Lower leg skin (tissue), 4 donors: ENCODE results near the gene FAM78A. TPM values are rescaled to one million over a fixed set of nuclear protein-coding genes. Genes with fewer than 3 reads are reported as not detected.
A peak's percentile ranks its signal among the peaks of the same experiment; 100 is the strongest.

Experiments
- DNase-seq, 2 donors: peaks; one replicate each; pipeline ENCODE4 v3.0.0-alpha.2; 2019; ENCODE audit warnings: low spot score in 2 of 2
- H3K4me3 ChIP-seq: fragments of 200-600 bp; sonication (generic); 2 replicates; pipeline ENCODE4 v1.5.1; 2017; ENCODE audit warnings: mild to moderate bottlenecking, low read depth; ENCODE audit not compliant: poor library complexity, severe bottlenecking
- CTCF ChIP-seq, 3 donors: fragments of 450-650 bp; IDR thresholded peaks; one replicate each; pipeline ENCODE4 v1.5.1; 2016; ENCODE audit warnings: antibody characterized with exemption in 3 of 3, mild to moderate bottlenecking in 3 of 3, moderate library complexity in 2 of 3
- POLR2A ChIP-seq, 2 donors: fragments of 450-650 bp; IDR thresholded peaks; one replicate each; pipeline ENCODE4 v1.6.1; 2016 to 2017; ENCODE audit warnings: antibody characterized with exemption in 2 of 2, mild to moderate bottlenecking in 1 of 2, moderate library complexity in 1 of 2
- WGBS, 2 donors: methylation state at CpG; one replicate each; pipeline ENCODE4 v1.1.5; 2018; 5-methylcytosine and 5-hydroxymethylcytosine counted together
- intact Hi-C: fragments of 100-400 bp; cut with DNase I; formaldehyde crosslinking; loops from one replicate; pipeline ENCODE4 v1.15.0; 2023; ENCODE audit warnings: low total_unique reads
- total RNA-seq, 4 donors: library from RNA; depleted of rRNA; stranded (reverse); fragments of >200 nt; gene quantifications; one replicate each; pipeline ENCODE4 v1.1.0, GENCODE V29; 2016

The FAM78A gene
- total RNA-seq, 4 donors from 2014 or later = 0.55 to 1.7 (median 1.2) TPM

GRCh38 chr9:131236161-131236560, 40.1 kb downstream of the FAM78A start:
- intact Hi-C loops = no loop called here
- no peak overlapping the region for H3K4me3 ChIP-seq
- DNase-seq = no peak
- TF ChIP-seq CTCF (IDR thresholded peaks at IDR 0.05) (no peak), POLR2A (IDR thresholded peaks at IDR 0.05) (no peak)
- 83 to 96% methylated on average over 8 of the region's 8 CpGs for WGBS, 2 donors

DNA sequence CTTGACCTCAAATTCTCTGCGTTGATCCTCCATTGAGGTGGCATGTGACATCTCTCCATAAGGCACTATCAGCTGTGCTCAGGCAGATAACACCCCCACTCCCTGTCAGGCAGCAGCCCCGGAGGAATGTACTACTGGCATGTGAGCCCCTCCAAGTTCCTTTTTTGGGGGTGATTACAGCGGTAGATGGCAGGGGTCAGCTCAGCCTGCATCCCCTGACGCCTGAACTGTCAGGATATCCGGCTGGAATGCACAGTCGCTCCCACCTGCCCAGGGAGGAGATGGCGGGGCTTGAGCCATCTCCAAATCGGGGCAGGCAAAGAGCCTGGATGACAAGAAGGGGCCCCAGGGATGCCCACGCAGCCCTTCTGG, 40.8 kb downstream of the FAM78A start:
- H3K4me3 ChIP-seq = no peak overlapping the region
- DNase-seq = no peak
- TF ChIP-seq POLR2A (IDR thresholded peaks at IDR 0.05) = no peak
- TF ChIP-seq CTCF (IDR thresholded peaks at IDR 0.05) = no peak
- 75 to 82% methylated on average over 7 to 9 of the region's 9 CpGs for WGBS, 2 donors
- intact Hi-C loops = no loop called here

- intact Hi-C loops = no loop called here
- TF ChIP-seq POLR2A (IDR thresholded peaks at IDR 0.05) = no peak
- no peak for TF ChIP-seq CTCF (IDR thresholded peaks at IDR 0.05)
- no peak overlapping the region for H3K4me3 ChIP-seq
- DNase-seq = no peak
- 83 to 89% methylated on average over 16 of the region's 16 CpGs for WGBS, 2 donors
Observed at GRCh38 chr9:131234799-131235479, 41.4 kb downstream of the FAM78A start.

- 86 to 91% methylated on average over 9 of the region's 9 CpGs for WGBS, 2 donors
- intact Hi-C loops = no loop called here
Observed at GRCh38 chr9:131233995-131234394, 42.3 kb downstream of the FAM78A start.

GRCh38 chr9:131233556-131233955, 42.8 kb downstream of the FAM78A start:
- TF ChIP-seq CTCF (IDR thresholded peaks at IDR 0.05) (no peak), POLR2A (IDR thresholded peaks at IDR 0.05) (no peak)
- 89 to 92% methylated on average over 11 of the region's 11 CpGs for WGBS, 2 donors
- intact Hi-C loops = no loop called here
- H3K4me3 ChIP-seq = no peak overlapping the region
- no peak for DNase-seq

More at GRCh38 chr9:131233995-131234394, 42.3 kb downstream of the FAM78A start:
- DNase-seq = peak in 1 of 2 donors; percentile 82
- TF ChIP-seq POLR2A (IDR thresholded peaks at IDR 0.05) = no peak
- TF ChIP-seq CTCF (IDR thresholded peaks at IDR 0.05) = no peak
- no peak overlapping the region for H3K4me3 ChIP-seq

- intact Hi-C loops = no loop called here
- WGBS, 2 donors = 81 to 85% methylated on average over 8 of the region's 8 CpGs
Observed at GRCh38 chr9:131228988-131229387, 47.3 kb downstream of the FAM78A start.

More at GRCh38 chr9:131228988-131229387, 47.3 kb downstream of the FAM78A start:
- no peak for TF ChIP-seq CTCF (IDR thresholded peaks at IDR 0.05)
- no peak for DNase-seq
- no peak overlapping the region for H3K4me3 ChIP-seq
